ENCODE results near the gene NCBP2.

DNA sequence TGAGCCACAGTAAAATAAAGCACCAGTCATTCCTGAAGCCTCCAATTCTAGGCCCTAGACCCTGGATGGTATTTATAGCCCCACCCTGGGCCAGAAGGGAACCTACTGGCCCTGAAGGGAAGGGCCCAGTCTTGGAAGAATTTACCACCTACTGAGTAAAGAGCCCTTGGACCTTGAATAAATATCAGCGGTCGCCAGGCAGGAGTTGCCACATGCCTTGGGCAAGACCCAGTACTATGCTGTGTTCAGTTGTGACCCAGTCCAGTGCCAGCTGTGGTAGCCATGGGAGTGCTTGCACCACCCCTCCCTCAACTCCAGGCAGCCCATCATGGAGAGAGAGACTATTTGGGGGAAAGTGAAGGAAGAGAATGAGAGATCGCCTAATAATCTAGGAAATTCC lies 27.0 kb downstream of the NCBP2 start:
- TF ChIP-seq, protein P1, sequence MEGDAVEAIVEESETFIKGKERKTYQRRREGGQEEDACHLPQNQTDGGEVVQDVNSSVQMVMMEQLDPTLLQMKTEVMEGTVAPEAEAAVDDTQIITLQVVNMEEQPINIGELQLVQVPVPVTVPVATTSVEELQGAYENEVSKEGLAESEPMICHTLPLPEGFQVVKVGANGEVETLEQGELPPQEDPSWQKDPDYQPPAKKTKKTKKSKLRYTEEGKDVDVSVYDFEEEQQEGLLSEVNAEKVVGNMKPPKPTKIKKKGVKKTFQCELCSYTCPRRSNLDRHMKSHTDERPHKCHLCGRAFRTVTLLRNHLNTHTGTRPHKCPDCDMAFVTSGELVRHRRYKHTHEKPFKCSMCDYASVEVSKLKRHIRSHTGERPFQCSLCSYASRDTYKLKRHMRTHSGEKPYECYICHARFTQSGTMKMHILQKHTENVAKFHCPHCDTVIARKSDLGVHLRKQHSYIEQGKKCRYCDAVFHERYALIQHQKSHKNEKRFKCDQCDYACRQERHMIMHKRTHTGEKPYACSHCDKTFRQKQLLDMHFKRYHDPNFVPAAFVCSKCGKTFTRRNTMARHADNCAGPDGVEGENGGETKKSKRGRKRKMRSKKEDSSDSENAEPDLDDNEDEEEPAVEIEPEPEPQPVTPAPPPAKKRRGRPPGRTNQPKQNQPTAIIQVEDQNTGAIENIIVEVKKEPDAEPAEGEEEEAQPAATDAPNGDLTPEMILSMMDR (IDR thresholded peaks at IDR 0.05), result no peak
- TF ChIP-seq POLR2A (IDR thresholded peaks at IDR 0.05), result no peak

Data from right lobe of liver (tissue), 4 donors.